T47D (cell line): ENCODE data around the gene KAZN.
A peak's percentile ranks its signal among the peaks of the same experiment; 100 is the strongest.

Experiments used
- DNase-seq, 2 experiments: peaks; one replicate each; pipeline versions ENCODE4 v3.0.0 to v3.0.0-alpha.2; 2011 to 2012; ENCODE audit warnings: low read depth in 1 of 2, low spot score in 1 of 2
- JUND ChIP-seq: IDR thresholded peaks from 2 replicates; pipeline ENCODE4 v1.6.1; 2012; ENCODE audit warnings: low read depth
- in situ Hi-C: cut with HindIII; loops from 2 replicates; pipeline ENCODE4 v1.10.0; 2016; ENCODE audit warnings: low sequenced_read_pairs, low pct_unique_long_range_greater_than_20kb

KAZN gene

GRCh38 chr1:14946011-14946359 lies 347.5 kb downstream of the KAZN start:
- in situ Hi-C loops, result no loop called here
- TF ChIP-seq JUND, result no peak
- DNase-seq, result no peak

- in situ Hi-C loops, result no loop called here
- DNase-seq, result no peak
Measured at GRCh38 chr1:14946684-14947238, 348.3 kb downstream of the KAZN start.

GRCh38 chr1:14947421-14947820 lies 348.9 kb downstream of the KAZN start:
- in situ Hi-C loops, result no loop called here
- no peak for TF ChIP-seq JUND
- no peak for DNase-seq

More at GRCh38 chr1:14946684-14947238, 348.3 kb downstream of the KAZN start:
- TF ChIP-seq JUND, result no peak

GRCh38 chr1:14948112-14948652 lies 349.7 kb downstream of the KAZN start:
- in situ Hi-C loops, result no loop called here
- no peak for TF ChIP-seq JUND

GRCh38 chr1:14949270-14949835 lies 350.9 kb downstream of the KAZN start:
- no peak for TF ChIP-seq JUND
- in situ Hi-C loops, result no loop called here
- no peak for DNase-seq

More at GRCh38 chr1:14948112-14948652, 349.7 kb downstream of the KAZN start:
- no peak for DNase-seq

- no peak for TF ChIP-seq JUND
- in situ Hi-C loops, result no loop called here
- no peak for DNase-seq
Measured at GRCh38 chr1:14949836-14950713, 351.6 kb downstream of the KAZN start.

- DNase-seq, result no peak
- no peak for TF ChIP-seq JUND
- in situ Hi-C loops, result no loop called here
Measured at GRCh38 chr1:14951766-14952165, 353.3 kb downstream of the KAZN start.

GRCh38 chr1:14952626-14953314 lies 354.3 kb downstream of the KAZN start:
- in situ Hi-C loops, result no loop called here
- no peak for TF ChIP-seq JUND
- no peak for DNase-seq

- in situ Hi-C loops, result no loop called here
- no peak for TF ChIP-seq JUND
- no peak for DNase-seq
Measured at GRCh38 chr1:14954210-14954609, 355.7 kb downstream of the KAZN start.

- in situ Hi-C loops, result no loop called here
- no peak for DNase-seq
- no peak for TF ChIP-seq JUND
Measured at GRCh38 chr1:14954930-14955329, 356.4 kb downstream of the KAZN start.

- in situ Hi-C loops, result no loop called here
- peak in 1 of 2 experiments; percentile 66 for DNase-seq
- TF ChIP-seq JUND, result no peak
Measured at GRCh38 chr1:14955402-14955801, 356.9 kb downstream of the KAZN start.

GRCh38 chr1:14955976-14956375 lies 357.5 kb downstream of the KAZN start:
- no peak for TF ChIP-seq JUND
- in situ Hi-C loops, result no loop called here
- DNase-seq, result peak in 1 of 2 experiments; percentile 54
